Myocyte (in vitro differentiated cells): ENCODE measurements around the gene EFHD2. TPM values are rescaled to one million over a fixed set of nuclear protein-coding genes. Genes with fewer than 3 reads are reported as not detected.
"Not testable (repeated sequence)": the region's sequence is repeated elsewhere in the genome, so short reads cannot be mapped to it uniquely, and the experiment has no call there.

Source experiments
- DNase-seq: peaks from one replicate; pipeline ENCODE4 v3.0.0-alpha.2; 2012; ENCODE audit warnings: low read depth
- total RNA-seq: library from RNA; depleted of rRNA; stranded (reverse); fragments of >200 nt; gene quantifications from 2 replicates; pipeline ENCODE4 v1.2.3, GENCODE V29; 2014

Gene EFHD2
- total RNA-seq, 1 donor from 2014 or later: 84.4 TPM

DNA sequence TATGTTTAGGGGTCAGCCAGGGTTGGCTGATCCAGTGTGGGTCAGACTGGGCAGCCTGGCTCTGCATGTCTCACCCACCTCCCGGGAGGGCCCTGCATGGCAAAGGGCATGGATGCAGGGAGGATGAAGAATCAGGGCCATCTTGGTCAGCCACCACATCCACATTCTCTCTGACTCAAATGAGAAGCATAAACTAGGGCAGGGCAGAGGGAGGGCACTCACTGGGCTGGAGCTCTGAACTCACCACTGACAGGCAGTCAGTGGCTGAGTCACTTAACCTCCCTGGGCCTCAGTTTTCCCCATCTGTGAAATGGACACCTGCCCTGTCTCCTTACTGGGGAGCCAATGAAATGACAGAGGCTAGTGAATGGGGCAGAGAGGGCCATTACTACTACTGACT is 42.5 kb downstream of the EFHD2 start:
- no peak for DNase-seq

DNA sequence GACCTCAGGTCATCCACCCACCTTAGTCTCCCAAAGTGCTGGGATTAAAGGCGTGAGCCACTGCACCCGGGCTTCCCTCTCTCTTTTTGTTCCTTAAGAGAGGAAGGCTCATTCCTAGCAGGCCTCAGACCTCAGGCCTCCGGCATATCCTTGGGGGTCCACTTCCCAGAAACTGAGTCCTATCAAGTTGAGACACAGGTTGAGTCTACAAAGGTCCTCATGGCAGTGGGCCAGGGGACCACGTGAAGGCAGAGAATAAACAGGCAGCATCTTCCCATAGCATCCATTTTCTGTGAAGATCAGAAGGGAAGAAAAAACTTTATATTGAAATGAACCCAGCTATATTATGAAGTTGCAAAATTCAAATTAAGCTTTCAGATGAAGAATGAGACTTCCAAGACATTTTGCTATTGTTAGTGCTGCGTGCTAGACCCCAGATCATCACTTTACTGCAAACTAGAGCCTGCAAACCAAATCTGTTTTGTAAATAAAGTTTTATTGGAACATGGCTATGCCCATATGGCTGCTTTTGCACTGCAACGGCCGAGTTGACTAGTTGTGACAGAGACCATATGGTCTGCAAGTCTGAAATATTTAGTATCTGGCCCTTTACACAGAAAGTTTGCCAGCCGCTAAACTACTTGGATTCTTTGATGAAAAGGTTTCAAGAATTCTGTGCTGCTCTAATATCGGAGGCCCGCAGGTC is 43.3 kb downstream of the EFHD2 start:
- DNase-seq: no peak

DNA sequence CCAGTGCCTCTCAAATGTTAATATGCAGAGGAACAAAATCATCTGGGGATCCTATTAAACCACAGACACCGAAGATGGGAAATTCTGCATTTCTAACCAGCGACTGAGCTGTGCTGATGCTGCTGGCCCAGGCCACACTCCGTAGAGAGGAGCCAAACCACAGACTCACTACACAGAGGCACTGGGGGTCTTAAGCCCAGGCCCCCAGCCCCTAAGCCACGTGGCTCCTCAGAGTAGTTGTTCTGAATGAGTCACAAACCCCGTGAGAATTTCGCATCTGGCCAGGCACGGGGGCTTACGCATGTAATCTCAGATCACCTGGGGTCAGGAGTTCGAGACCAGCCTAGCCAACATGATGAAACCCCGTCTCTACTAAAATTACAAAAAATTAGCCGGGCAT is 44.0 kb downstream of the EFHD2 start:
- DNase-seq: no peak

DNA sequence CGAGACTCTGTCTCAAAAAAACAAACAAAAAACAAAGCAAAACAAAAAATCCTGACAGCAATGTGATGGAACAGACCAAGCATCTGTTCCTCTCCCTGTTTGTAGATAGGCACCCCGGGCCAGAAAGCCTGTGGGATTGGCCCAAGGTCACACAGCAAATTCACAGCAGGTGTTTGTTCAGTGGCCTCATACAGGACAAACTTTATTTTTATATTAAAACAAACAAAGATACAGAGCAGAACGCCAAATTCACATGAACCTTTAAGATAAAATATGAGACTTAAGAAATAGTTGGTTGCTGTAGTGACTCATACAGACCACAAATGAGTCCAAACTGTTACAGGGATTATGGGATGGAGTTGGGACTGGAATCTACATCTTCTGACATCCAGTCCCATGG is 44.6 kb downstream of the EFHD2 start:
- DNase-seq: peak; percentile 53

DNA sequence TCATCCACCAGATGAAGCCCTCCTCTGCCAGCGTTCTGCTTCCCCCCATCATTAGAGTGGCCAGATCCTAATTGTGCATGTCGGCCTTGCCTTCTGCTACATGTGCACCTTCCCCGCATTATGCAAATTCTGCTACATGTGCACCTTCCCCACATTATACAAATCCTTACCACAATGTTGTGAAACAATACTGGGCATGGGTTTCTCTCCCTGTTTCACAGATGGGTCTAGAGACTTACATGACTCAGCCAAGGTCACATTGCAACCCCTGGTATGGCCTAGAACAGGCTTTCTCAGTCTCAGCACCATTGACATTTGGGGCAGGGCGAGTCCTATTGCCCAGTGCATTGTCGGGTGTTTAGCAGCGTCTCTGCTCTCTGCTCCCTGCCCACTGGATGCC is 45.8 kb downstream of the EFHD2 start:
- no peak for DNase-seq

DNA sequence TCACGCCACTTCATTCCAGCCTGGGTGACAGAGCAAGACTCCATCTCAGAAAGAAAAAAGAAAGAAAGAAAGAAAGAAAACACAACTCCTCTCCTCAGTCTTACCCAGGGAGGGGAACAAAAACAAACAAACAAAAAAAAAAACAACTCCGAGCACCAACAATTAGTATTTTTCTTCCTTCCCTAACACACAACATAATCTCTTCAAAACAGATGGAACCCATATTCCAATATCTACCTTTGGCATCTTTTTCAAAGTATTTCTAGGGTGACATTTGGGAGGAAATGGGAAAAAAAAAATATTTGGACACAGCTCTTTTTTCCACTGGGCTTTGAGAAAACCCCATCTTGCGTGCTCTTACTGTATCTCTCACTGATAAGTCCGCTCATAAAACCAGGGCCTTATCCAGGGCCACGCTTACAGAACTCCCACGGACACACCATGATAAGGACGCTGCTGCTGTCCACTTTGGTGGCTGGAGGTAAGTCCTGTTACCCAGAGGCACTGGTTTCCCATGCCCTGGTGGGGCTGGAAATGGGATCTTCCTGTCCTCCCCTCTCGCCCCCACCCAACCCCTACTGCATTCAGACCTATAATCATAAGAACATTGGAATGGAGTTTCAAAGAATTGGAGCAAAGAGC is 46.7 kb downstream of the EFHD2 start, which contains the start of gene CELA2A:
Gene CELA2A (plus strand): TSS at position 420 of the 642 bp plus-strand sequence. CDS start 22 bp downstream, at position 442.
- no peak for DNase-seq

DNA sequence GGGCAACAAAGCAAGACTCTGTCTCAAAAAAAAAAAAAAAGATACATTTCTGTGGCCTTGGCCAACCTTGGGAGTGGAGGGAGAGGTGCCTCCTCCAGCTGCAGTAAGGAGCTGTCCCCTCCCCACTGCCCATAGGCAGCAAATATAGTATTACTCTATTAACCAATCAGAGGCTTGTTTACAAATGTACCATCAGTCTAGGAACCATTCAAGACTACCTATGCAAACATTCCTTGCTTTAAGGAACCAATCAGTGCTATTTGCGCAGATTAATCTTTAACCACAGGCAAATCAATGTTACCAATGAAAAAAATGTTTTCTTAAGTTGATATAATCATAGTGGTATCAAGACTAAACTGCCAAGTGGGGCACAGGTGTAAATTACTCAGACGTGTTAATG is 47.9 kb downstream of the EFHD2 start:
- no peak for DNase-seq

DNA sequence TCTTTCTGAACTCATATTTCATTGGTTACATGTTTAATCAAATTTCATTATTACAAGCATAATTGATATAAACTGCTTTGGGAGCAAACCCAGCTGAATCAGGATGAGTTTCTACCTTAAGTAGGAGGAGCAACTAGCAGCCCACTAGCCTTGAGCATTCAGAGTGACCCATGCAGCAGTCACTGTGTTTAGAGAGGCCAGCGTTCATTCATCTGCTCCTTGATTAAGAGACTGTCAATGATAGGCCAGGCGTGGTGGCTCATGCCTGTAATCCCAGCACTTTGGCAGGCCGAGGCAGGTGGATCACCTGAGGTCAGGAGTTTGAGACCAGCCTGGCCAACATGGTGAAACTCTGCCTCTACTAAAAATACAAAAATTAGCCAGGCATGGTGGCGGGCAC is 48.7 kb downstream of the EFHD2 start:
- DNase-seq: not testable (repeated sequence)

DNA sequence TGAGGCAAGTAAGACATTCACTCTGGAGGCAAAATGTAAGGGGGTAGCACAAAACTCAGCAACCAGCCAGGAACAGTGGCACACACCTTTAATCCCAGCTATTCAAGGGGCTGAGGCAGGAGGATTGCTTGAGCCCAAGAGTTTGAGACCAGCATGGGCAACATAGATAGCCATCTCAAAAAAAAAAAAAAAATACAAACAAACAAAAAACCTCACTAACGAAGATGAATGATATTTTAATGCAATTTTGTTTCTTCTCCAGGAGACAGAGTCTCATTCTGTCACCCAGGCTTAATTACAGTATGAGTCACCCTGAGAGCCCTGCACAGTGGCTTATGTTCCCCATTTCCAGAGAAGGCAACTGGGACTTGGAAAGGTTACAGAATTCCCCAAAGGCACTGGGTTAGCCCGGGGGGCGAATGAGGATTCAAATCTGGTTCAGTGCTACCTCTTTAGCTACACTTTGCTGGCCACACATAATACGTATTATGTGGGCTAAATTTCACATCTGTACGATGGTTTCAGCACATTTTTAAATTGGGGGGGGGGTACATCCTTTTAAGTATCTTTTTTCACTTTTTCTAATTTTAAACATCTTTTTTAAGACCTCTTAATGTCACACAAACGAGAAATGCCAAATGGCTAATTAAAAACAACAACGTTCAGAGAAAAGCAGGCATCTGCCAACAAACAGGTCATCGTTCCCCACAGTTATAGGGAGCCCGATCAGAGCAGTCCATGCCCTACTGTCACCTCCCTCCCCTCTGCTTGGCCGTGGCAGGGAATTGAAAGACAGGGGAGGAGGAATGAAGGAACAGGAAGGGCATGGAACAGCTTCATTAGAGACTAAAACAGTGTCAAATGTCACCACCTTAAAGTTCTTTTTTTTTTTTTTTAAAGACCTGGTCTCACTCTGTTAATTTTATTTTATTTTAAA is 50.4 kb downstream of the EFHD2 start:
- DNase-seq: peak; percentile 75

DNA sequence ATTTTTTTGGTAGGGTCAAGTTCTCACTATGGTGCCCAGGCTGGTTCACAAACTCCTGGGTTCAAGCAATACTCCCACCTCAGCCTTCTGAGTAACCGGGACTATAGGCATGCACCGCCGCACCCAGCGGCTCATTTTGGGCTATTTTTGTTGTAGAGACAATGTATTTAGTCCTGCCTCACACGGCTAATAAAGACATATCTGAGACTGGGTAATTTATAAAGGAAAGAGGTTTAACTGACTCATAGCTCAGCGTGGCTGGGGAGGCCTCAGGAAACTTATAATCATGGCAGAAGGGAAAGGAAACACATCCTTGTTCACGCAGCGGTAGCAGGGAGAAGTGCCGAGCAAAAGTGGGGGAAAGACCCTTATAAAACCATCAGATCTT is 51.0 kb downstream of the EFHD2 start:
- DNase-seq: no peak

DNA sequence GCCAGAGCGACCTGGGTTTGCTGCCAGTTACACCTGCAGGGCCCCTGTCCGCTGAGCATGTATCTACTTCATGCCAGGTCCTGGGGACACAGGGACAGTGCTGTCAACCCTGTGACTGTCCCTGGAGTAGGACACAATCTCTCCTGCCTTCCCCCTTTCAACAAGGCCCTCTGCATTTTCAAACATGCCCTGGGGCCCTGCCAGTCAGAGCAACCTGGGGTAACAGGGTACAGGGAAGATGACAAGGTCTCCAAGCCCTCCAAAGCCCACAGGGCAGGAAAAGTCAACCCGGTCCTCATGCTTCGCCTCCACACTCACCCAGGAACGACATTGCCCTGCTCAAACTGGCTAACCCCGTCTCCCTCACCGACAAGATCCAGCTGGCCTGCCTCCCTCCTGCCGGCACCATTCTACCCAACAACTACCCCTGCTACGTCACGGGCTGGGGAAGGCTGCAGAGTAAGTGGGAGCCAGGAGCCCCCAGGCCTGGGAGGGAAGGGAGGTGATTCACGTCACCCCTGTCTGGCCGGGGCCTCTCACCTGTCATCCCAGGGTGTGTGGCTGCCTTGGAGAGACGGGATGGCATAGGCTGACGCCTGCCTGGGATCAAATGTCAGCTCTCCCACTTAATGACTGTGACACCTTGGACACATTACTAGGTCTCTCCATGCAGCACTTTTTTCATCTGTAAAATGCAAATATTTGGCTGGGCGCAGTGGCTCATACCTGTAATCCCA is 53.5 kb downstream of the EFHD2 start:
- not testable (repeated sequence) for DNase-seq

DNA sequence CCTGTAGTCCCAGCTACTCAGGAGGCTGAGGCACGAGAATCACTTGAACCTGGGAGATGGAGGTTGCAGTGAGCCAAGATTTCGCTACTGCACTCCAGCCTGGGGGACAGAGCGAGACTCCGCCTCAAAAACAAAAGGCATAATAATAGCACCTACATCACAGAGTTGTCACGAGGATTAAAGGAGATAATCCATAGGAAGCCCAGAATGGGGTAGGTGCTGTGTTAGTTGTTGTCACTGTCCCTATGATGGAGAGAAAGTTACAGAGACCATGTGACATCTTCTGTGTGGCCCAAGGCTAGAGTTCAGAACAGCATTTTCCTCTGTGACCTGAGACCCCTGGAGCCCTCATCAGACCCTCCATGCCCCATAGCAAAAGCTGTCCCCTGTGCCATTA is 54.2 kb downstream of the EFHD2 start:
- DNase-seq: not testable (repeated sequence)

DNA sequence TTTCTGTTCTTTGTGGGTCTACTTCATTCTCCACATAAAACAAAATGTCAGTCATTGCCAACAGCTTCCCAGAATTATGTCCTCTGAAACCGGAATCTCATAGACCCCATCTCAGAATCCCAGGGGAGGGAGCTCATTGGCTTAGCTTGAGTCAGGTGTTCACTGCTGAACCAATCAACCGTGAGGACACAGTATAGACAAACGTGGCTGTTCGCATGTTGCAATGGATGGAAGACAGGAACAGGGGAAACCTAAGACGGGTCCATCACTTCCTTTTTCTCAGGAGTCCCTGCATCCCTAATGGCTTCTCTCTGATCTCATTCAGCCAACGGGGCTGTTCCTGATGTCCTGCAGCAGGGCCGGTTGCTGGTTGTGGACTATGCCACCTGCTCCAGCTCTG is 56.0 kb downstream of the EFHD2 start:
- DNase-seq: no peak

DNA sequence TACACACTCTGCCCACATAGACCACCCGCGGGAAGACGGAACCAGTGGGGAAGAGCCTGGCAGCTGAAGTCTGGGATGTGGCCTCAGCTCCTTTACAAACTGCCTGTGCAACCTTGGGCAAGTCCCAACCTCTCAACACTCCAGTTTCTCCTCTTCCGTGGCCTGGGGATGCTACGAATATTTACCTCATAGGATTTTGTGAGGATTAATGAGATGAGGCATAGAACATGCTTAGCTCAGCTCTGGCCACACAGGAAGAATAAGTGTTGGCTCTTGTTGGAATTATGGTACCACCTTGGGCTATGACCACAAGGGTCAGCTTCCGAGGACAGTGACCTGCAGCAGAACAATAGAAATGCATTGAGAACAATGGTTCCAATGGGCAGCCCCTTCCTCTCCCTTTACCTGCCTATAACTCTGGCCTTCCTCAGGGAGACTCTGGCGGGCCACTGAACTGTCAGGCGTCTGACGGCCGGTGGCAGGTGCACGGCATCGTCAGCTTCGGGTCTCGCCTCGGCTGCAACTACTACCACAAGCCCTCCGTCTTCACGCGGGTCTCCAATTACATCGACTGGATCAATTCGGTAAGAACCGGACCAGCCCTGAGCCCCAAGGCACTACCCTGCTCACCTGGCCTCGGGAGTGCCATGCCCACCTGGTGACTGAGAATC is 57.4 kb downstream of the EFHD2 start:
- not testable (repeated sequence) for DNase-seq

DNA sequence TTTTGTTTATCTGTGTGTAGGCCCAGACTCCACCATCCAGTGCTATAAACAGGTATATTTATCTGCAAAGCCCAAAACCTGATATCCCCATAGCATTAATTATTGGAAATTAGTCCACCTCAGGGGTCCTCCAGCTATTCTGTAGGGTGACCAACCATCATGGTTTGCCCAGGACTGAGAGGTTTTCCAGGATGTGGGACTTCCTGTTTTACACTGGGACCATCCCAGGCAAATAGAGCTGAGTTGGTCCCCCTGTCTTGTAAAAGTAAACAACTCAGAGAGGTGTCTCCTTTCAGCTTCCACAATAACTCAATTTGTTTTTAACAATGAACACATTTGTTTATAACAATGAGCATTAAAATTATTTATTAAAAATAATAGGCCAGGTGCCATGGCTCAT is 58.5 kb downstream of the EFHD2 start:
- no peak for DNase-seq

DNA sequence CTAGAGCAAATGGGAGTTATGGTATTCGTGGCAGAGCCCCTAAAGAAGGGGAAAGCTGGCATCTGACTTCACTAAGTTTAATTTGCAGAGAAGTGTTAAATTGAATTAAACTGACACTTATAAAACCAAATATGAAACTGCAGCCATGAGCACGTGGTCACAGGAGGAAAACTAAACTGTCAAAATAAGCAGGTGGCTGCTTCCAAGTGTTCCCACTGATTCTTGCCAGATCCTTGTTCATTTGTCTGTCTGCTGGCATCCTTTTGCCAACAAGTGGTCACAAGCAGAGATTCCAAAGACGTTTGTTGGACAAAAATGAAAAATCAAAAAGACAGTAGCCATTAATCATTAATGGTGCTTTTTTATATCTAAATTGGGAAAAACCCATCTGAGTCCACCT is 59.7 kb downstream of the EFHD2 start:
- no peak for DNase-seq

DNA sequence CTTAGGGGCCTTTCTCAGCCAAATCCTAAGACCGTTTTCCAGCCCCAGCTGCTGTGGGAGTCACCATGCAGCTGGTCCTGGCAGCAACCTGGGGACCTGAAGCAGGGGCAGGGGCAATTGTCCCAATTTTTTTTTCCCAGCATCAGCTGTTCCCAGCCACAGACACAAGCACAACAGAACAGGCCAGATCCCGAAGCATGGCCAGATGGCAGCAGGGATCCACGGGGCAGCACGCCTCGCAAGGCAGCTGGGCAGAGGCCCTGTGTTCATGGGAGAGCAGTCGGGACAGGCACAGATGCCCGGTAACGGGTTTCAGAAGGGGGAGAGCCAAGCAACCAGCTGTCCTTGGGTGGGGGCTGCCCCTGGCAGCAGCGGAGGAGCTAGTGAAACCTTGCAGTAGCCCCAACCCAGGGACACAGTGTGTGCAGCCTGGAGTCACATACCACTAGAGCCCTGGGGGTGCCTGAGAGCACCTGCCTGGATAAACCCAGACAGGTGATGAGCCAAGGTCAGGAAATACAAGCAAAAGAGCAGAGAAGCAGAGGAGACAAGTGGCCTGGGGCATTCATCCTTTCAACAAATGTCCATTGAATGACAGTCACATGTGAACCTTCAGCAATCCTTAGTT is 60.2 kb downstream of the EFHD2 start:
- DNase-seq: peak; percentile 98

DNA sequence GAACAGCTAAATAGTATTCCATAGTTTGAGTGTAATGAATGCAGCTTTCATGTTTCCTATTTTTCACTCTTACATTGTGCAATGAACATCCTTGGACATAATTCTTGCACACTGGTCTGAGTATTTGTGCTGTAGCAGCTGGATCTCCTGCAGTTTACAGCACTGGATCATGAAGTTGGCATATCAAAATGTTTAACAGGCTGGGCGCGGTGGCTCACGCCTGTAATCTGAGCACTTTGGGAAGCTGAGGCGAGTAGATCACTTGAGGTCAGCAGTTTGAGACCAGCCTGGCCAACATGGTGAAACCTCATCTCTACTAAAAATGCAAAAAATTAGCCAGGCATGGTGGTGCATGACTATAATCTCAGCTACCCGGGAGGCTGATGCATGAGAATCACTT is 61.4 kb downstream of the EFHD2 start:
- DNase-seq: peak; percentile 60

DNA sequence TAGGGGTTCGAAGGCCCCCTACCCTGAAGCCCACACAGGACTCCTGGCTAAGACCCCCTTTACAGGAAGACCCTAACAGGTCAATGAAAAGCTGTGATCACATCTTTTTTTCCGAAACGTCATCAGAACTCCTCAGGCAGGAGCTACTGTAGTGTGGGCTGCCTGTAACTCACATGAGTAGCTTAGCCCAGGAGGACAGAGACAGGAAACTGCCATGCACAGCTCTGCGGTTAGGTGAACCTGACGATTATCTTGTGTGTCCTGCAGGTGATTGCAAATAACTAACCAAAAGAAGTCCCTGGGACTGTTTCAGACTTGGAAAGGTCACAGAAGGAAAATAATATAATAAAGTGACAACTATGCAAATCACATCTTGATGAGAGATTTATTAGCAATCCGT is 62.0 kb downstream of the EFHD2 start:
- DNase-seq: not testable (repeated sequence)

DNA sequence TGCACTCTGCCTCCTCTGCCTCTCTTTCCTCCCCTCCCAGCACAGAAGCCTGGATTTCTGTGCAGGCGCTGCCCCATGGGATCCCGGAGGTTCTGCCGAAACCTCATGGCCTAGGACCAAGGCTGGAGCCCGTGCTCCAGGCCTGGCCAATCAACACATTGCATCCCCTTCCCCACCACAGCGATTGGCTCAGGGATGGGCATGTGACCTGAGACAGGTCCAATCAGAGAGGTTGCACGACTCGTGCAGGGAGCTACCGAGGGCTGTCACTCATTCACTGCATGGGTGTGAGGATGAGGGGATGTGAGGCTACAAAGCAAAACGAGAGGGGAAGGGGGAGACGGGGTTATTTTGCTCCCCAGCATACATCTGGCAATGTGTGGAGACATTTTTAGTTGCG is 62.9 kb downstream of the EFHD2 start:
- DNase-seq: no peak
